DND-41 (cell line): ENCODE measurements around the gene TIMP1.

Source experiments
- CTCF ChIP-seq: IDR thresholded peaks from 2 replicates; pipeline ENCODE4 v1.5.1; 2012; ENCODE audit warnings: borderline replicate concordance, low read length, moderate library complexity, mild to moderate bottlenecking; ENCODE audit not compliant: poor library complexity, severe bottlenecking; ENCODE audit errors: extremely low read depth
- EZH2 ChIP-seq: IDR thresholded peaks from 3 replicates; pipeline ENCODE4 v1.6.1; 2012; ENCODE audit warnings: borderline replicate concordance, low read depth, mild to moderate bottlenecking, moderate library complexity, low read length, inconsistent platforms; ENCODE audit not compliant: severe bottlenecking

GRCh38 chrX:47583240-47583861, 1.1 kb downstream of the TIMP1 start:
- no peak for TF ChIP-seq CTCF
- TF ChIP-seq EZH2: no peak
